IMR-90 (cell line): ENCODE measurements around the gene MTA2. TPM values are rescaled to one million over a fixed set of nuclear protein-coding genes. Genes with fewer than 3 reads are reported as not detected.

Experiments
- CHD1 ChIP-seq: IDR thresholded peaks from 2 replicates; pipeline ENCODE4 v1.6.1; 2012; ENCODE audit warnings: low read depth, low read length, improper control_type of control experiment
- MAFK ChIP-seq: IDR thresholded peaks from 2 replicates; pipeline ENCODE4 v1.6.1; 2012; ENCODE audit warnings: low read depth, low read length, improper control_type of control experiment
- NFE2L2 ChIP-seq: fragments of 150-350 bp; IDR thresholded peaks from 2 replicates; pipeline ENCODE4 v1.6.1; 2016; ENCODE audit warnings: low read depth, mild to moderate bottlenecking, low read length
- SMC3 ChIP-seq: fragments of 150-350 bp; IDR thresholded peaks from 2 replicates; pipeline ENCODE4 v1.6.1; 2016; ENCODE audit warnings: low read depth, mild to moderate bottlenecking, antibody characterized with exemption, low read length, moderate library complexity
- polyA plus RNA-seq, 3 experiments: library from polyadenylated mRNA; depleted of rRNA; stranded (reverse); fragments of >200 nt; gene quantifications; 2 replicates each; pipeline ENCODE4 v1.2.3, GENCODE V29; 2012; ENCODE audit warnings: low replicate concordance in 1 of 3
- total RNA-seq: library from RNA; depleted of rRNA; stranded (reverse); fragments of >200 nt; gene quantifications from 2 replicates; pipeline ENCODE4 v1.2.3, GENCODE V29; 2012
- TF ChIP-seq, protein P1 (sequence below): conservative IDR thresholded peaks from 2 replicates; pipeline ENCODE4 v1.5.1; 2012; ENCODE audit warnings: mild to moderate bottlenecking, low read depth, low read length, improper control_type of control experiment

Gene MTA2
- total and polyA plus RNA-seq, 2 of the 4 experiments (the other 2 are of a cell fraction) = 34.8 to 136 TPM

DNA sequence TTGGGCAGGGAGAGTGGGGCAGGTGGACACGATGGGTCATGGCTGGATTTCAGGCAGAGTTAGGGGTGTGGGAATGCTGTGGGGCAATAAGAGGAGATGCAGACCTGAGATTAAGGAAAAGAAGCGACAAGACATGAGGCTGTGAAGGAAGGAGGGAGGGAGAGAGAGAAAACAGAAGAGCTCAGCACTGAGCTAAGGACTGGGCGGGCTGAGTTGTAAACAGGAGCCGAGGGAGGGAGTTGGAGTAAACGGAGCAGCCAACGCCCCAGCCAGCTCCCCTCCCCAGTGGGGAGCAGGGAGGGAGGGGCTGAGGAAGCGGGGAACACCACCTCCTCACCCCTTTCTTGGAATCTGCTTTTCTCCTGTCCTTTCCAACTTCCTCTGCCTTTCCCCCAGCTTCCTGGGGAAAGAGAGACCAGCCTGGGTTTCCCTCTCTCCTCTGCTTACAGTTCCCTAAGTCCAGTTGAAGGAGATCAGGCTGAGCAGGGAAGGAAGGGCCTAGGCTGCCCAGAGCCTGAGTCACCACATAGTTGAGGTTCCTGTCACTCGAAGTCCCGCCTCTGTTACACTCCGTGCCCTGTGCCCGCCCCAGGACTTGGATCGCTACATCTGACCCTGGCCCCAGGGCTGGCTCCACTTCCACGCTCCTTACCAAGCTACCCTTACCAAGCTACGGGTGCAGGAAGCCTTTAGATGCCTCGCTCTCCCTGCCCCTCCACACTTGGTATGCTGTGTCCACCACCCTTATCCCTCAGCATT, 48.4 kb downstream of the MTA2 start (continued):
- TF ChIP-seq, protein P1, sequence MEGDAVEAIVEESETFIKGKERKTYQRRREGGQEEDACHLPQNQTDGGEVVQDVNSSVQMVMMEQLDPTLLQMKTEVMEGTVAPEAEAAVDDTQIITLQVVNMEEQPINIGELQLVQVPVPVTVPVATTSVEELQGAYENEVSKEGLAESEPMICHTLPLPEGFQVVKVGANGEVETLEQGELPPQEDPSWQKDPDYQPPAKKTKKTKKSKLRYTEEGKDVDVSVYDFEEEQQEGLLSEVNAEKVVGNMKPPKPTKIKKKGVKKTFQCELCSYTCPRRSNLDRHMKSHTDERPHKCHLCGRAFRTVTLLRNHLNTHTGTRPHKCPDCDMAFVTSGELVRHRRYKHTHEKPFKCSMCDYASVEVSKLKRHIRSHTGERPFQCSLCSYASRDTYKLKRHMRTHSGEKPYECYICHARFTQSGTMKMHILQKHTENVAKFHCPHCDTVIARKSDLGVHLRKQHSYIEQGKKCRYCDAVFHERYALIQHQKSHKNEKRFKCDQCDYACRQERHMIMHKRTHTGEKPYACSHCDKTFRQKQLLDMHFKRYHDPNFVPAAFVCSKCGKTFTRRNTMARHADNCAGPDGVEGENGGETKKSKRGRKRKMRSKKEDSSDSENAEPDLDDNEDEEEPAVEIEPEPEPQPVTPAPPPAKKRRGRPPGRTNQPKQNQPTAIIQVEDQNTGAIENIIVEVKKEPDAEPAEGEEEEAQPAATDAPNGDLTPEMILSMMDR = no peak
- 0 out of 2 replicates have a peak, but pooled peaks have one; percentile 34 for TF ChIP-seq CHD1
- TF ChIP-seq MAFK = no peak
- no peak for TF ChIP-seq SMC3
- TF ChIP-seq NFE2L2 = no peak
